SH-SY5Y (cell line): Measurements from ENCODE around the gene MLNR.

Experiments used
- GATA2 ChIP-seq: IDR thresholded peaks from 2 replicates; pipeline ENCODE4 v1.6.1; 2011; ENCODE audit warnings: mild to moderate bottlenecking, low read depth, low read length
- GATA3 ChIP-seq: IDR thresholded peaks from 2 replicates; pipeline ENCODE4 v1.6.1; 2011; ENCODE audit warnings: low read depth, mild to moderate bottlenecking, low read length, moderate library complexity

DNA sequence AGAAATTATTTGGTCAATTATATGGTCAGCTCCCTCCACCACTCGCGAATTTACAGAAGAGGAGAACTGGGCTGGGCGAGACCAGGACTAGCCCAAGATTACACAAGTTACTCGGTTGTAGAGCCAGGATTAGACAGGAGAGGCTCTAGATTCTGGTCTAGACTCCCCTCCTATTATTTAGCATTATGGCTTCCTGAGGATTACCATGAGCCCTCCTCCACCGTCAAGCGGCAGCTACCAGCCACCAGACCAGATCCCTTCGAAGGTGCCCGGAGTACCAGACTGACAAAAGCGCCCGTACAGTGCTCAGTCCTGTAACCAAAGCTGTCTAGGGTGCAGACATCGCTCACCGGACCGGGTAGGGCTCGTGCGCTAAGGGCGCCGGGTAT, 497 bp upstream of the MLNR start:
- TF ChIP-seq GATA2 (no peak), GATA3 (no peak)
